Chondrocyte (in vitro differentiated cells): ENCODE measurements around the gene PPM1M. TPM values are rescaled to one million over a fixed set of nuclear protein-coding genes. Genes with fewer than 3 reads are reported as not detected.

Source experiments
- DNase-seq: peaks from one replicate; pipeline ENCODE4 v3.0.0; 2021; ENCODE audit warnings: mixed read lengths, low spot score
- H3K27ac Mint-ChIP-seq: one replicate; pipeline ENCODE4 v1.8.0; 2021; ENCODE audit warnings: mild to moderate bottlenecking, moderate library complexity, mixed read lengths; ENCODE audit not compliant: unreplicated experiment
- H3K27me3 Mint-ChIP-seq: 2 replicates; pipeline ENCODE4 v1.8.0; 2021; ENCODE audit warnings: low read depth, mixed read lengths
- H3K36me3 Mint-ChIP-seq: 2 replicates; pipeline ENCODE4 v1.8.0; 2021; ENCODE audit warnings: low read depth, mixed read lengths
- H3K4me1 Mint-ChIP-seq: 2 replicates; pipeline ENCODE4 v1.8.0; 2021; ENCODE audit warnings: low read depth, mild to moderate bottlenecking, mixed read lengths
- H3K4me3 Mint-ChIP-seq: one replicate; pipeline ENCODE4 v1.8.0; 2021; ENCODE audit warnings: mild to moderate bottlenecking, moderate library complexity, mixed read lengths; ENCODE audit not compliant: unreplicated experiment
- H3K9me3 Mint-ChIP-seq: 2 replicates; pipeline ENCODE4 v1.8.0; 2021; ENCODE audit warnings: low read depth, mixed read lengths
- total RNA-seq: library from RNA; stranded (reverse); gene quantifications from 3 replicates; pipeline ENCODE4 v1.2.1, GENCODE V29; 2021
- TF ChIP-seq, protein P1 (sequence below): fragments of 200-600 bp; sonication (generic); IDR thresholded peaks from 2 replicates; pipeline ENCODE4 v1.5.0; 2021; ENCODE audit warnings: antibody characterized with exemption, mild to moderate bottlenecking, moderate library complexity

The PPM1M gene
- total RNA-seq, 1 donor from 2014 or later: 20.1 TPM

DNA sequence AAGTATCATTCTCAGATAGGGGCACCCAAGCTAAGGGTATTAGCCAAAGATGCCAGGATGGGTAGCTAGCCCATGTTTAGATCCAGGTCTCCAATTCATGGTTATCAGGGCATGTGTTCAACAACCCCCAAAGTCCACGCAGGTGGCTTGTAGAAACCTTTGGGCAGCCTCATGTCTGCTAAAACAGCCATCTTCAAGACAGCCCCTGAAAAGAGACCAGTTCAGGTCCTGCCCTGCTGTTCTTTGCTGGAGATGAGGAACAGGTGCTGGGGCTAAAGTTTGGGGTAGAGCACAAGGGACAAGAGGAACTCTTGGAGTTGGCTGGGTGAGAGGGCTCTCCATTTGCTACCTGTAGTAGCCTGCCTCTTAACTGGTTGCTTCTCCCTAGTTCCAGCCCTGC, 4.6 kb downstream of the PPM1M start:
- Mint-ChIP-seq H3K27me3 (no peaks in the 10 kb centered on the region), H3K4me3 (no peak overlapping the region), H3K4me1 (peaks cover 22% of the 10 kb centered on the region), H3K36me3 (peaks cover 11% of the 10 kb centered on the region), H3K9me3 (no peaks in the 10 kb centered on the region), H3K27ac (no peak overlapping the region)
- peak; percentile 34 for DNase-seq
- TF ChIP-seq, protein P1, sequence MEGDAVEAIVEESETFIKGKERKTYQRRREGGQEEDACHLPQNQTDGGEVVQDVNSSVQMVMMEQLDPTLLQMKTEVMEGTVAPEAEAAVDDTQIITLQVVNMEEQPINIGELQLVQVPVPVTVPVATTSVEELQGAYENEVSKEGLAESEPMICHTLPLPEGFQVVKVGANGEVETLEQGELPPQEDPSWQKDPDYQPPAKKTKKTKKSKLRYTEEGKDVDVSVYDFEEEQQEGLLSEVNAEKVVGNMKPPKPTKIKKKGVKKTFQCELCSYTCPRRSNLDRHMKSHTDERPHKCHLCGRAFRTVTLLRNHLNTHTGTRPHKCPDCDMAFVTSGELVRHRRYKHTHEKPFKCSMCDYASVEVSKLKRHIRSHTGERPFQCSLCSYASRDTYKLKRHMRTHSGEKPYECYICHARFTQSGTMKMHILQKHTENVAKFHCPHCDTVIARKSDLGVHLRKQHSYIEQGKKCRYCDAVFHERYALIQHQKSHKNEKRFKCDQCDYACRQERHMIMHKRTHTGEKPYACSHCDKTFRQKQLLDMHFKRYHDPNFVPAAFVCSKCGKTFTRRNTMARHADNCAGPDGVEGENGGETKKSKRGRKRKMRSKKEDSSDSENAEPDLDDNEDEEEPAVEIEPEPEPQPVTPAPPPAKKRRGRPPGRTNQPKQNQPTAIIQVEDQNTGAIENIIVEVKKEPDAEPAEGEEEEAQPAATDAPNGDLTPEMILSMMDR: no peak

DNA sequence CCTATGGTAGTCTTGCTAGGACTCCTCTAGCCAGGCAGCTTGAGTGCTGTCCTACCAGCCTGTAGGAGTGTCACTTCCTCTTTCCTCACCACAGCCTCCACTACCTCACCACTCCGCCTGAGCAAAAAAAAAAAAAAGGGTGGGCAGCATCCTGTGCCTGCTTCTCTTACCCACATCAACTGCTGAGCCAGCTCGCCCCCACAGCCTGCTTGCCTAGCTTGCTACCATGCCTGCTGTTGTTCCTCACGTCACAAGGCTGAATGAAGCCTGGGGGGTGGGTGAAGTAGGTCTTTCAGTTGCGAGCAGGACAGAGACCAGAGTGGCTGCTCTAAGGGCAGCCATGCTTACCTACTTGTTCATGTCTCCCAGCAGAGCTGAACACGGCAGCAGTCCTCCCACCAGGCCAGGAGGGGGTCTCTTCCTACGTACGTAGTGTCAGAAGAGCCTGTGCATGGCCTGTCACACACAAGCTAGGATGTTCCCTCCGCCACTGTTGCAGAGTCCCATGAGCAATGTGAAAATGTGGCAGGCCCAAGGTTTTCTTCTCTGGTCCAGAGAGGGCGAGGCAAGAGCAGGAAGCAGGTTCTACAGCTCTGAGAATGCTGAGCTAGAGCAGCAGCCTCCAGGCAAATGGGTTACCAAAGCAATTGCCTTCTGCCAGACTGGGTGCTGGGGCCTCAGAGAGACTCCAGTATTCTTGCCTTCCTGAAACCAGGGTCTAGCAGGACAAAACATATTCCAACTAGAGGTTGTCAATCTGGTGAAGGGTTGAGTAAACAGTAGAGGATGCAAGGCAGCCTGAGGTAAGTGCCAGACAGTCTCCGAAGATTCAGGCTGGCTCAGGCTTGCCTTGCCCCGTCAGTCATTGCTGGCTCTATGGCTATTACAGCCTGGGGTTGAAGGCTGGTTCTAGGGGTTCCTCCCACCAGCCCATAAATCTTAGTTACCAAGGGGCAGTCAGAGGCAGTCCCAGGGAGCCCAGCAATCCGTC, 8.1 kb downstream of the PPM1M start:
- Mint-ChIP-seq H3K27me3 (no peaks in the 10 kb centered on the region), H3K36me3 (peaks cover 29% of the 10 kb centered on the region), H3K9me3 (no peaks in the 10 kb centered on the region), H3K4me1 (no peaks in the 10 kb centered on the region), H3K27ac (peak overlapping the region; percentile 66), H3K4me3 (no peak overlapping the region)
- TF ChIP-seq, protein P1: no peak
- DNase-seq: peak; percentile 58

DNA sequence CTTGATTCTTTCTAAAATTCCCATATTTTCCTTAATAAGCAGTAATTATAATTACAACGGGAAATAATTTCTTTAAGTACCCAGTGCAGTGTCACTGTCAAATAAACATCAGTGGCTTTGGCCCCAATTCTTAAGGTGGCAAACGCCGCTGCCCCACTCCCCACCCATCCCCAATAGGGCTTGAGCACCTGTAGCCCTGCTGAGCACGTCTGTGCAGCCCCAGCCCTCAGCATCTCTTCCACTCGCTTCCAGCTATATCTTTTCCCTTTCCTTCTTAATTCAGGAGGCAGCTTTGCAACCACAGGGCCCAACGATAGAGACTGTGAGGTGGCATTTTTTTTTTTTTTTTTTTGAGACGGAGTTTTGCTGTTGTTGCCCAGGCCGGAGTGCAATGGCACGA, 9.0 kb downstream of the PPM1M start:
- H3K36me3 Mint-ChIP-seq: peaks cover 35% of the 10 kb centered on the region

DNA sequence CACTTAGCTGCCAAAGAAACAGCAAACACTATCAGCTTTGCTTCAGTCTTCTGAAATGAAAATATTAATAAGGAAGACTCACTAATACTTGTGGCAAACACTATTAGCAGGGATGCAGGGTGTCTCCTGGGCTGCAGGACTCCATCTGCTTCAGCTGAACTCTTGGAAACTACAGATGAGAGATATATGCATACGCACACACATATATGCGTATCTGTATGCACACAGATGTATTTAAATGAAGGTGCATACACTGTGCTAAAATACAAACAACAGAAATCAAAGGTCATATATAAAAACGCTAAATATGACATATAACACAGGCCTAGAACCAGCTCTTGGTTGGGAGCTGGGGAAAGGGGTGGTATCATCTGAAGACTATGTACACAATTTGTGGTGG, 10.6 kb downstream of the PPM1M start:
- peaks cover 46% of the 10 kb centered on the region for H3K36me3 Mint-ChIP-seq
- no peak for DNase-seq
- TF ChIP-seq, protein P1: no peak
- H3K4me1 Mint-ChIP-seq: no peaks in the 10 kb centered on the region
- H3K4me3 Mint-ChIP-seq: no peak overlapping the region
- H3K27me3 Mint-ChIP-seq: no peaks in the 10 kb centered on the region
- no peak overlapping the region for H3K27ac Mint-ChIP-seq
- H3K9me3 Mint-ChIP-seq: no peaks in the 10 kb centered on the region

More for the DNA sequence above, 9.0 kb downstream of the PPM1M start:
- Mint-ChIP-seq H3K4me3 (no peak overlapping the region), H3K27me3 (no peaks in the 10 kb centered on the region), H3K9me3 (no peaks in the 10 kb centered on the region), H3K27ac (no peak overlapping the region), H3K4me1 (no peaks in the 10 kb centered on the region)
- TF ChIP-seq, protein P1: no peak
- DNase-seq: peak; percentile 54

DNA sequence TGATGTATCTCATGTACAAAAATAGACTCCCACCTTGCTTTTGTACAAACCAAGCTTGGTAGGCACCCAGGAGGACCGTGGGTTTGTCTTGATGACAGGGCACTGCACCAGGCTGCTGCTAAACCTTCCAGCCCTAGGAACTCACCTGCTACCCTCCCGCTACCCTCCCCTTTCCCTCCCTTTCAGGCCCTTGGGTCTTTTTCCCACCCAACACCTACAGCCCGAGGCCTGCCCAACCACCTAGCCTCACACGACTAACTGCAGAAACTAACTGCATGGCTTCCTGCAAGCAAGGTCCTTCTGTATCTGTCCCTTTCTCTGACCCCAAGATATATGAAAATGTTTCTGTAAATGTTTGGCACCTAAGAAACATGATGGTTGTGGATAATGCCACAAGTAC, 11.1 kb downstream of the PPM1M start:
- no peak overlapping the region for H3K4me3 Mint-ChIP-seq
- H3K9me3 Mint-ChIP-seq: no peaks in the 10 kb centered on the region
- H3K27me3 Mint-ChIP-seq: no peaks in the 10 kb centered on the region
- TF ChIP-seq, protein P1: no peak
- DNase-seq: peak; percentile 42
- peaks cover 49% of the 10 kb centered on the region for H3K36me3 Mint-ChIP-seq
- no peaks in the 10 kb centered on the region for H3K4me1 Mint-ChIP-seq
- H3K27ac Mint-ChIP-seq: no peak overlapping the region
